ENCODE measurements around the gene IFT27. TPM values are rescaled to one million over a fixed set of nuclear protein-coding genes. Genes with fewer than 3 reads are reported as not detected.
"Not testable (repeated sequence)": the region's sequence is repeated elsewhere in the genome, so short reads cannot be mapped to it uniquely, and the experiment has no call there.

Gene IFT27
- total RNA-seq, 1 experiment from 2014 or later, result 8.3 TPM

- H3K9me3 ChIP-seq, result no peaks in the 10 kb centered on the region
- no peaks in the 10 kb centered on the region for H3K36me3 Mint-ChIP-seq (ENCODE audit: insufficient read depth, unreplicated experiment)
- H3K4me3 ChIP-seq (ENCODE audit: low read depth, low read length), result no peak overlapping the region
- H3K4me3 Mint-ChIP-seq (ENCODE audit: unreplicated experiment), result no peak overlapping the region
- no peaks in the 10 kb centered on the region for H3K36me3 ChIP-seq (ENCODE audit: control insufficient read depth, insufficient read depth, low read length)
- no peaks in the 10 kb centered on the region for H3K4me1 ChIP-seq
- no peak for TF ChIP-seq CTCF (IDR thresholded peaks at IDR 0.05; ENCODE audit: insufficient read depth in 1 of 2, low read depth in 1 of 2, low read length in 1 of 2, severe bottlenecking in 1 of 2, unreplicated experiment in 1 of 2)
- DNase-seq, result no peak
- intact Hi-C loops (cut with micrococcal nuclease; ENCODE audit: unreplicated experiment), result no loop called here
- ChIA-PET CTCF (no interaction called here), POLR2A (no interaction called here)
- H3K27me3 Mint-ChIP-seq (ENCODE audit: insufficient read depth, unreplicated experiment), result peaks cover 26% of the 10 kb centered on the region
- BruUV-seq (replicated peaks), result no TSS peak
- no peaks in the 10 kb centered on the region for H3K9me3 Mint-ChIP-seq (ENCODE audit: unreplicated experiment)
- no peaks in the 10 kb centered on the region; the same call in 1 of the 2 replicates for H3K27me3 ChIP-seq (replicated peaks; ENCODE audit: control insufficient read depth, insufficient read depth, low read length)
- H3K27ac Mint-ChIP-seq (ENCODE audit: unreplicated experiment), result no peak overlapping the region
- H3K4me1 Mint-ChIP-seq (ENCODE audit: low read depth, unreplicated experiment), result peaks cover 6% of the 10 kb centered on the region
Observed at GRCh38 chr22:36756031-36756430, 19.9 kb downstream of the IFT27 start.

GRCh38 chr22:36755316-36755715 is 20.6 kb downstream of the IFT27 start:
- TF ChIP-seq CTCF (IDR thresholded peaks at IDR 0.05; ENCODE audit: insufficient read depth in 1 of 2, low read depth in 1 of 2, low read length in 1 of 2, severe bottlenecking in 1 of 2, unreplicated experiment in 1 of 2), result no peak
- Mint-ChIP-seq H3K27ac (ENCODE audit: unreplicated experiment) (no peak overlapping the region), H3K9me3 (ENCODE audit: unreplicated experiment) (no peaks in the 10 kb centered on the region), H3K36me3 (ENCODE audit: insufficient read depth, unreplicated experiment) (no peaks in the 10 kb centered on the region), H3K4me1 (ENCODE audit: low read depth, unreplicated experiment) (peaks cover 6% of the 10 kb centered on the region), H3K27me3 (ENCODE audit: insufficient read depth, unreplicated experiment) (peaks cover 26% of the 10 kb centered on the region), H3K4me3 (ENCODE audit: unreplicated experiment) (no peak overlapping the region)
- Histone ChIP-seq H3K4me3 (ENCODE audit: low read depth, low read length) (no peak overlapping the region), H3K4me1 (no peaks in the 10 kb centered on the region), H3K27me3 (replicated peaks; ENCODE audit: control insufficient read depth, insufficient read depth, low read length) (no peaks in the 10 kb centered on the region; the same call in 1 of the 2 replicates), H3K36me3 (ENCODE audit: control insufficient read depth, insufficient read depth, low read length) (no peaks in the 10 kb centered on the region), H3K9me3 (no peaks in the 10 kb centered on the region)
- intact Hi-C loops (cut with micrococcal nuclease; ENCODE audit: unreplicated experiment), result no loop called here
- no peak for DNase-seq
- POLR2A ChIA-PET, result no interaction called here
- CTCF ChIA-PET, result no interaction called here
- BruUV-seq (replicated peaks), result no TSS peak

- H3K36me3 Mint-ChIP-seq (ENCODE audit: insufficient read depth, unreplicated experiment); H3K4me1 Mint-ChIP-seq (ENCODE audit: low read depth, unreplicated experiment); H3K36me3 ChIP-seq (ENCODE audit: control insufficient read depth, insufficient read depth, low read length); H3K27ac Mint-ChIP-seq (ENCODE audit: unreplicated experiment); BruUV-seq (replicated peaks); intact Hi-C loops (cut with micrococcal nuclease; ENCODE audit: unreplicated experiment); CTCF ChIA-PET; H3K9me3 Mint-ChIP-seq (ENCODE audit: unreplicated experiment); H3K4me1 ChIP-seq; H3K4me3 Mint-ChIP-seq (ENCODE audit: unreplicated experiment); H3K27me3 ChIP-seq (replicated peaks; ENCODE audit: control insufficient read depth, insufficient read depth, low read length); POLR2A ChIA-PET; H3K4me3 ChIP-seq (ENCODE audit: low read depth, low read length); DNase-seq; H3K9me3 ChIP-seq: not testable (repeated sequence)
- H3K27me3 Mint-ChIP-seq (ENCODE audit: insufficient read depth, unreplicated experiment), result peaks cover 24% of the 10 kb centered on the region
Observed at GRCh38 chr22:36754881-36755280, 21.0 kb downstream of the IFT27 start.

GRCh38 chr22:36753916-36754315 is 22.0 kb downstream of the IFT27 start:
- CTCF ChIA-PET, result no interaction called here
- POLR2A ChIA-PET, result no interaction called here
- BruUV-seq (replicated peaks), result no TSS peak
- no peak for DNase-seq
- Mint-ChIP-seq H3K4me1 (ENCODE audit: low read depth, unreplicated experiment) (peaks cover 6% of the 10 kb centered on the region), H3K27me3 (ENCODE audit: insufficient read depth, unreplicated experiment) (peaks cover 24% of the 10 kb centered on the region), H3K27ac (ENCODE audit: unreplicated experiment) (no peak overlapping the region), H3K9me3 (ENCODE audit: unreplicated experiment) (no peaks in the 10 kb centered on the region), H3K4me3 (ENCODE audit: unreplicated experiment) (no peak overlapping the region), H3K36me3 (ENCODE audit: insufficient read depth, unreplicated experiment) (no peaks in the 10 kb centered on the region)
- no peaks in the 10 kb centered on the region; the same call in 1 of the 2 replicates for H3K27me3 ChIP-seq (replicated peaks; ENCODE audit: control insufficient read depth, insufficient read depth, low read length)
- H3K4me1 ChIP-seq, result no peaks in the 10 kb centered on the region
- no peaks in the 10 kb centered on the region for H3K36me3 ChIP-seq (ENCODE audit: control insufficient read depth, insufficient read depth, low read length)
- intact Hi-C loops (cut with micrococcal nuclease; ENCODE audit: unreplicated experiment), result no loop called here
- no peaks in the 10 kb centered on the region for H3K9me3 ChIP-seq
- no peak for TF ChIP-seq CTCF (IDR thresholded peaks at IDR 0.05; ENCODE audit: insufficient read depth in 1 of 2, low read depth in 1 of 2, low read length in 1 of 2, severe bottlenecking in 1 of 2, unreplicated experiment in 1 of 2)
- H3K4me3 ChIP-seq (ENCODE audit: low read depth, low read length), result no peak overlapping the region

All from Caco-2 (cell line).